Peyer's patch (tissue), 4 donors: ENCODE measurements around the gene MARK3. TPM values are rescaled to one million over a fixed set of nuclear protein-coding genes. Genes with fewer than 3 reads are reported as not detected.

ENCODE experiments used
- DNase-seq, 3 donors: peaks; one replicate each; pipeline ENCODE4 v3.0.0-alpha.2; 2017 to 2019
- H3K27ac ChIP-seq, 4 donors: fragments of 200-600 bp; sonication (generic); one replicate each; pipeline ENCODE4 v1.5.1; 2016 to 2019
- H3K27me3 ChIP-seq, 2 donors: fragments of 200-600 bp; sonication (generic); one replicate each; pipeline ENCODE4 v1.5.1; 2019
- H3K36me3 ChIP-seq, 3 donors: fragments of 200-600 bp; sonication (generic); one replicate each; pipeline ENCODE4 v1.5.1; 2016 to 2019
- H3K4me1 ChIP-seq, 4 donors: fragments of 200-600 bp; sonication (generic); one replicate each; pipeline ENCODE4 v1.5.1; 2016 to 2019
- H3K4me3 ChIP-seq, 4 donors: fragments of 200-600 bp; sonication (generic); 1 replicate in 3 of 4; 2 replicates in 1 of 4; pipeline ENCODE4 v1.5.1; 2016 to 2019; ENCODE audit warnings: mild to moderate bottlenecking in 1 of 4
- H3K9me3 ChIP-seq, 4 donors: fragments of 200-600 bp; sonication (generic); one replicate each; pipeline ENCODE4 v1.5.1; 2016 to 2019; ENCODE audit warnings: mild to moderate bottlenecking in 1 of 4
- CTCF ChIP-seq, 6 experiments: fragments of 450-650 bp in 4 of 6; fragments of 200-600 bp in 2 of 6; sonication (generic) in 1 of 6; IDR thresholded peaks; one replicate each; pipeline ENCODE4 v1.5.1; 2017 to 2019; ENCODE audit warnings: antibody characterized with exemption in 6 of 6, mild to moderate bottlenecking in 3 of 6, moderate library complexity in 1 of 6
- POLR2A ChIP-seq, 2 donors: fragments of 450-650 bp; IDR thresholded peaks; one replicate each; pipeline ENCODE4 v1.5.1; 2017; ENCODE audit warnings: antibody characterized with exemption in 2 of 2, mild to moderate bottlenecking in 2 of 2, moderate library complexity in 2 of 2
- total RNA-seq, 4 donors: library from RNA; depleted of rRNA; stranded (reverse); fragments of >200 nt; gene quantifications; one replicate each; pipeline ENCODE4 v1.1.0, GENCODE V29; 2016

MARK3 gene
- total RNA-seq, 4 donors from 2014 or later: 76.0 to 196 (median 99.5) TPM

GRCh38 chr14:103404032-103404918 lies 19.1 kb downstream of the MARK3 start:
- H3K9me3 ChIP-seq: no peaks in the 10 kb centered on the region
- TF ChIP-seq POLR2A (IDR thresholded peaks at IDR 0.05) (no peak), CTCF (IDR thresholded peaks at IDR 0.05) (no peak)
- DNase-seq: no peak
- H3K27me3 ChIP-seq: no peaks in the 10 kb centered on the region
- H3K27ac ChIP-seq: peak overlapping the region in 2 of 4 donors; percentile 35 to 59
- no peak overlapping the region for H3K4me3 ChIP-seq
- H3K4me1 ChIP-seq: peaks cover 0 to 31% (median 14%) of the 10 kb centered on the region in 4 donors
- peaks cover 0 to 18% (median 0%) of the 10 kb centered on the region in 3 donors for H3K36me3 ChIP-seq

GRCh38 chr14:103404920-103405319 lies 19.7 kb downstream of the MARK3 start:
- no peak for DNase-seq
- TF ChIP-seq CTCF (IDR thresholded peaks at IDR 0.05) (no peak), POLR2A (IDR thresholded peaks at IDR 0.05) (no peak)
- H3K9me3 ChIP-seq: no peaks in the 10 kb centered on the region
- H3K36me3 ChIP-seq: peaks cover 0 to 18% (median 0%) of the 10 kb centered on the region in 3 donors
- no peaks in the 10 kb centered on the region for H3K27me3 ChIP-seq
- H3K27ac ChIP-seq: peak overlapping the region in 1 of 4 donors; percentile 35
- H3K4me1 ChIP-seq: peaks cover 0 to 31% (median 14%) of the 10 kb centered on the region in 4 donors
- no peak overlapping the region for H3K4me3 ChIP-seq

- no peak overlapping the region for H3K4me3 ChIP-seq
- TF ChIP-seq POLR2A (IDR thresholded peaks at IDR 0.05): no peak
- no peak for TF ChIP-seq CTCF (IDR thresholded peaks at IDR 0.05)
- no peak for DNase-seq
- peaks cover 0 to 20% (median 6%) of the 10 kb centered on the region in 4 donors for H3K4me1 ChIP-seq
- peaks cover 0 to 39% (median 0%) of the 10 kb centered on the region in 3 donors for H3K36me3 ChIP-seq
- H3K9me3 ChIP-seq: no peaks in the 10 kb centered on the region
- no peaks in the 10 kb centered on the region for H3K27me3 ChIP-seq
- no peak overlapping the region for H3K27ac ChIP-seq
Measured at GRCh38 chr14:103408491-103409155, 23.4 kb downstream of the MARK3 start.

GRCh38 chr14:103416916-103417315 lies 31.7 kb downstream of the MARK3 start:
- Histone ChIP-seq H3K4me1 (peaks cover 0 to 7% (median 0%) of the 10 kb centered on the region in 4 donors), H3K27me3 (no peaks in the 10 kb centered on the region), H3K36me3 (peaks cover 0 to 40% (median 0%) of the 10 kb centered on the region in 3 donors), H3K4me3 (no peak overlapping the region), H3K27ac (no peak overlapping the region), H3K9me3 (no peaks in the 10 kb centered on the region)
- DNase-seq: no peak
- TF ChIP-seq POLR2A (IDR thresholded peaks at IDR 0.05) (no peak), CTCF (IDR thresholded peaks at IDR 0.05) (no peak)

GRCh38 chr14:103418481-103418818 lies 33.2 kb downstream of the MARK3 start:
- no peak for TF ChIP-seq CTCF (IDR thresholded peaks at IDR 0.05)
- no peak for TF ChIP-seq POLR2A (IDR thresholded peaks at IDR 0.05)
- Histone ChIP-seq H3K27ac (no peak overlapping the region), H3K27me3 (no peaks in the 10 kb centered on the region), H3K36me3 (peaks cover 0 to 29% (median 0%) of the 10 kb centered on the region in 3 donors), H3K4me1 (peaks cover 0 to 7% (median 0%) of the 10 kb centered on the region in 4 donors), H3K9me3 (no peaks in the 10 kb centered on the region), H3K4me3 (no peak overlapping the region)
- DNase-seq: no peak
